NCI-H748 (cell line): ENCODE measurements around the gene NYAP2.

Experiments
- DNase-seq: peaks from one replicate; lab custom pipeline; 2025; ENCODE audit not compliant: unreplicated experiment; lab: John Stamatoyannopoulos, UW

Gene NYAP2

DNA sequence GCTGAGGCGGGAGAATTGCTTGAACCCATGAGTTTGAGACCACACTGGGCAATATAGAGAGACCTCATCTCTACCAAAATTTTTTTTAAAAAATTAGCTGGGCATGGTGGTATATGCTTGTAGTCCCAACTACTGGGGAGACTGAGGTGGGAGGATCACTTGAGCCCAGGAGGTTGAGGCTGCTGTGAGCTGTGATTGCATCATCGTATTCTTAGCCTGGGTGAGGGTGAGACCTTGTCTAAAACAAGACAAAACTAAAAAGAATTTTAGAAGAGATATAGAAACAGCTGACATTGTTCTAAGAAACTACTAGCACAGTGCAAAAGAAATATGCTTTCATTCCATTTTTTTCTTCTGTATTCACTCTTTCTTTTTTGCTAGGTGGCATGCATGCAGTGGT, 298.4 kb downstream of the NYAP2 start:
- no peak for DNase-seq
